OCI-LY7 (cell line): Measurements from ENCODE around the gene SOWAHA.

ENCODE experiments used
- EZH2phosphoT487 ChIP-seq: fragments of 200-600 bp; sonication (generic); IDR thresholded peaks from 2 replicates; pipeline ENCODE4 v1.6.1; 2018; ENCODE audit warnings: low read depth, borderline replicate concordance, mild to moderate bottlenecking, mixed run types, antibody characterized with exemption, low read length, moderate library complexity, mixed read lengths
- TF ChIP-seq, protein P1 (sequence below): fragments of 200-600 bp; sonication (generic); conservative IDR thresholded peaks from 2 replicates; pipeline ENCODE4 v1.5.1; 2014; ENCODE audit warnings: mild to moderate bottlenecking, antibody characterized with exemption, low read length, moderate library complexity, mixed read lengths

DNA sequence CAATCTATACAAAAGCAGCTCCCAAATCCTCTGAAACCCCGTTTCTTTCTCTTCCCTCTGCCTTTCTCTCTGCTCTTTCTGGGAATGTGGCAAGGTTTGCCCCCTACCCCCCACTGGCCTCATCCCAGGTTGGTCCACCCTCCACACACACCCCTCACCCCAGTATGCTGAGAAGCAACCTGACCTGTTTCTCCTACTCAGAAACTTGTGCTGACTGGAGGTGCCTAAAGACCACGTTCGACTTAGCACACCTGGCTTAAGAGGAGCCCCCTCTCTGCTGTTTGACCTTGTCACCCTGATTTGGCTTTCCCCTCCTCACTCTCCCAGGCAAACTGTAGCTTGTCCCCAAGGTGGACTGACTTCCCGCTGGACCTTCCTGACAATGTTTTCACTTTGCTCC is 35.0 kb upstream of the SOWAHA start:
- TF ChIP-seq, protein P1, sequence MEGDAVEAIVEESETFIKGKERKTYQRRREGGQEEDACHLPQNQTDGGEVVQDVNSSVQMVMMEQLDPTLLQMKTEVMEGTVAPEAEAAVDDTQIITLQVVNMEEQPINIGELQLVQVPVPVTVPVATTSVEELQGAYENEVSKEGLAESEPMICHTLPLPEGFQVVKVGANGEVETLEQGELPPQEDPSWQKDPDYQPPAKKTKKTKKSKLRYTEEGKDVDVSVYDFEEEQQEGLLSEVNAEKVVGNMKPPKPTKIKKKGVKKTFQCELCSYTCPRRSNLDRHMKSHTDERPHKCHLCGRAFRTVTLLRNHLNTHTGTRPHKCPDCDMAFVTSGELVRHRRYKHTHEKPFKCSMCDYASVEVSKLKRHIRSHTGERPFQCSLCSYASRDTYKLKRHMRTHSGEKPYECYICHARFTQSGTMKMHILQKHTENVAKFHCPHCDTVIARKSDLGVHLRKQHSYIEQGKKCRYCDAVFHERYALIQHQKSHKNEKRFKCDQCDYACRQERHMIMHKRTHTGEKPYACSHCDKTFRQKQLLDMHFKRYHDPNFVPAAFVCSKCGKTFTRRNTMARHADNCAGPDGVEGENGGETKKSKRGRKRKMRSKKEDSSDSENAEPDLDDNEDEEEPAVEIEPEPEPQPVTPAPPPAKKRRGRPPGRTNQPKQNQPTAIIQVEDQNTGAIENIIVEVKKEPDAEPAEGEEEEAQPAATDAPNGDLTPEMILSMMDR, result no peak
- TF ChIP-seq EZH2phosphoT487, result no peak
